Measurements from ENCODE around the gene DZIP1L.
"Not testable (repeated sequence)": the region's sequence is repeated elsewhere in the genome, so short reads cannot be mapped to it uniquely, and the experiment has no call there.

DZIP1L gene, protein sequence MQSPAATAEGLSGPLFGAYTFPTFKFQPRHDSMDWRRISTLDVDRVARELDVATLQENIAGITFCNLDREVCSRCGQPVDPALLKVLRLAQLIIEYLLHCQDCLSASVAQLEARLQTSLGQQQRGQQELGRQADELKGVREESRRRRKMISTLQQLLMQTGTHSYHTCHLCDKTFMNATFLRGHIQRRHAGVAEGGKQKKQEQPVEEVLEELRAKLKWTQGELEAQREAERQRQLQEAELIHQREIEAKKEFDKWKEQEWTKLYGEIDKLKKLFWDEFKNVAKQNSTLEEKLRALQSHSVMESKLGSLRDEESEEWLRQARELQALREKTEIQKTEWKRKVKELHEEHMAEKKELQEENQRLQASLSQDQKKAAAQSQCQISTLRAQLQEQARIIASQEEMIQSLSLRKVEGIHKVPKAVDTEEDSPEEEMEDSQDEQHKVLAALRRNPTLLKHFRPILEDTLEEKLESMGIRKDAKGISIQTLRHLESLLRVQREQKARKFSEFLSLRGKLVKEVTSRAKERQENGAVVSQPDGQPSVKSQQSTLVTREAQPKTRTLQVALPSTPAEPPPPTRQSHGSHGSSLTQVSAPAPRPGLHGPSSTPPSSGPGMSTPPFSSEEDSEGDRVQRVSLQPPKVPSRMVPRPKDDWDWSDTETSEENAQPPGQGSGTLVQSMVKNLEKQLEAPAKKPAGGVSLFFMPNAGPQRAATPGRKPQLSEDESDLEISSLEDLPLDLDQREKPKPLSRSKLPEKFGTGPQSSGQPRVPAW

DNA sequence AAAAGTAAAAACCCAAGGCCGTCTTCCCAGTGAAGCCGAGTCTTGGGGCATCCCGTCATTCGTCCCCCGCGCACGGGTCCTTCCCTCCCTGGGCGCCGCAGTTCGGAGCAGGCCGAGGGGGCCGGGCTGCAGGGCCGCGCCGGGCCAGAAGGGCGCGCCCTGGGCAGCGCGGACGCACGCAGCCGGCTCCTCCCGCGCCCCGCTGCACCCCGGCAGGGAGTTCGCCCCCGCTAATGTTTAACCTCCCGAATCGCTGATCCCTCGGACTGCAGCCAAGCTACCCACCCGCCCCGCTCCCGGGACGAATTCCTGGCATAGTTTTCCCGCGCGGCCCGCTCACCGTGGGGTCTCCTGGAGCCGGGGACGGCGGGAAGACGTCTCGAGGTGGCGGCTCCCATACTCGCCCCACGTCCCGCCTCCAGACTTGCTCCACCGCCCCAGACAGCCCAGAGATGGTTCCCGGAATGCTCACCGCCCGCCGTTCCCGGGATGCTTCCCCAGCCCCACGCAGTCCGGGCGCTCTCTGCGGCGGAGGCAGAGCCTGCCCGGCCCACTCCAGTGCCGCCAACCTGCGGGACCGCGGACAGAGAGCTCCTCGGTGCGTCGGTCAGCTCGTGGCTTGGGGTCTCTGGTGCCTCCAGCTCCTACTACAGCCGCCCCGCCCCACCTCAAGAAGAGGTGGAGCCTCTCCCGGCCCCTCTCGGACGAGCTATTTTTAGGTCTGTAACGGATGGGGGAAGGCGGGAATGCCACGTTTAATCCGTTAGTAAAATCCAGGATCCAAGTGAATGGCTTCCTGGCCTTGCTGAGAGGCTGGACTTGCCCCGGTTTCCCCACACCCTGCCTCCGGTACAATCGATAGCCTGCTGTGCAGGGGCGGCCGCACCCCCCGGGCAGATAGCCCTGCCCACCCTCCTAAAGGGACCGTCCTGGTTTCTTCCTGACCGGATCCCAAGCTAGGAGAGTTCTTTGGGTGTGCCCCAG, at the start of gene DZIP1L:
Gene DZIP1L, minus strand, starts transcription at position 621 of the 984 bp plus-strand sequence. CDS start 11,637 bp downstream, outside the sequence.
- DNase-seq, result peak; percentile 69

DNA sequence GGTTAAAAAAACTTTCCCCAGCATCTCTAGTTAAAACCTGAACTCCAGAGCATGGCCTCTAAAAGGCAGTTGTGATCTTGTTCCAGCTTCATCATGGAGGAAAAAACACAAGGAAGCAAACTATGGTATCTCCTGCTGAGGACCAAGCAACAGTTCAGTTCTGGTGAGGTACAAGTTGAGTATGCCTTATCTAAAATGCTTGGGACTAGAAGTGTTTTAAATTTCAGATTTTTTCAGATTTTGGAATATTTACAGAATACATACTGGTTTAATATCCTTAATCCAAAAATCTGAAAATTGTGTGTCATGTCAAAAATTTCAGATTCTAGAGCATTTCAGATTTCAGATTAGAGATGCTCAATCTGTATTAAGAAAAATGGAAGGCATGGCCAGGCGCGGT, 49.7 kb upstream of the DZIP1L start:
- DNase-seq, result no peak

- no peak for DNase-seq
Observed at GRCh38 chr3:138157743-138158142, 42.3 kb upstream of the DZIP1L start.

- no peak for DNase-seq
Observed at GRCh38 chr3:138154534-138154933, 39.1 kb upstream of the DZIP1L start.

GRCh38 chr3:138148503-138148902, 33.1 kb upstream of the DZIP1L start:
- DNase-seq, result no peak

GRCh38 chr3:138142181-138142580, 26.8 kb upstream of the DZIP1L start:
- DNase-seq, result not testable (repeated sequence)

DNA sequence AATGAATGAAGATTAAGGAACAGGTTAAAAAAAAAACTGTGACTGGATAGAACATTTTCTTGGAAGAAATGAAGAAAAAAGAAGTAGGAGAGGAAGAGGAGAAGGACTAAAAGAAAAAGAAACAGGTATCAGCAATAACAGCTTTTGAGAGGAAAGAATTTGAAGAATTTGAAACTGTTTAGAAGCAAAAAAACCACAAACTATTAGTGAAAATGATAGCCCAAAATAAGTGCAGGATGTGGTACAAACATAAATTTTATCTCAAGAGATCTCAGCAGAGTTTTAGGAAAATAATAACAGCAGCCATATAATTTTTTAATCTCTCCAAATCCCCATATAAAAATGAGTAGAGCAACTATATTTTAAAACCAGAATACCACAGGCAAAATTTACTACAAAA, 25.5 kb upstream of the DZIP1L start:
- no peak for DNase-seq

GRCh38 chr3:138139691-138140090, 24.3 kb upstream of the DZIP1L start:
- no peak for DNase-seq

DNA sequence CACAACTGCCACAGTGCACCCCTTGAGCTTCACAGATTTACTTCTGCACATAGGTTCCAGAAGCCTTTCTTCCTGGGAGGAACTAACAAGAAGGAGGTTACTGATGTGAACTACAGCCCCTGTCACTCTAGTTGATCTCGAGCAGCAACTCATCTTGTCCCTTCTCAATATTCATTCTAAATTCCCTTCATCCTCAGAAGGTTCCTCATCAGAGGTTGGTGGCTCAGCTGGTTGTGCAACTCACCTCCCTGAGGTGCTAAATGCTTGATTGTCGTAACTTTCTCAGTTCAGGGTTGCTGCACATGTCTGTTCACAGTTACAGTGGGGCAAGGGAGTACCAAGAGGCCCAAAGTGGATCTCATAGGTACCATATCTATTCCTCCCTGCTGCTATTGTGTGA, 22.5 kb upstream of the DZIP1L start:
- no peak for DNase-seq

DNA sequence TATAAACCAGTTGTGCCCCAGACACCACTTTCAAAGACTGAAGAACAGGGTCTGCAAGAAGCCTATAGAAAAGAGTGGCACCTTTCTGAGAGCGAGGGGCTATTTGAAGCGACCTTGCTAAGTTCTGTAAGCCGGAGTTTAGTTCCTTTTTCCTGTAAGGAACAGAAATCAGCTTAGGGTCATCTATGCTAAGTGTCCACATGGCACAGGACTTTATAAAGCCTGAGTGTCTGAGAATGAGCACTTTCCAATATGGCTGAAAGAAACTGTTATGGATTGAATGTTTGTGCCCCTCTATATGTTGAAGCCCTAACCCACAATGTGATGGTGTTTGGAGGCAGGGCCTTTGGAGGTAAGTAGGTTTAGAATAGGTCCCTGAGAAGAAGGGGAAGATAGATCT, 20.8 kb upstream of the DZIP1L start:
- DNase-seq, result no peak

DNA sequence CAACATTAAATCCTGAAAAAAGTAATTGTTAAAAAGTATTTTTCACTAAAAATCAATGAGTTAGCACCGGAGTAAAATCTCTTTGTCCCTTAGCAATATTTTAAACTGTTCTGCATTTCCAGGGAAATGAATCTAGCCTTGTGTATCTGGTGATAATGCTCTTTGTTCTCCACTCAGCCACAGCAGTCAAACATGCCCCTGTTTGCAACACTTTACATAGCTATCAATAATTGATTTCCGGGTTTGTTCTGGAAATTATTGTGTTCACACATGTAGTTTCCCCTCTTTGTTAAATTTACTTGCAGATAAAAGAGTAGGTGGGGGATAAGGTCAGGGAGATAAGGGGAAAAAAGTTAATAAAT, 20.4 kb upstream of the DZIP1L start:
- no peak for DNase-seq

GRCh38 chr3:138135146-138135832, 19.9 kb upstream of the DZIP1L start:
- DNase-seq, result no peak

DNA sequence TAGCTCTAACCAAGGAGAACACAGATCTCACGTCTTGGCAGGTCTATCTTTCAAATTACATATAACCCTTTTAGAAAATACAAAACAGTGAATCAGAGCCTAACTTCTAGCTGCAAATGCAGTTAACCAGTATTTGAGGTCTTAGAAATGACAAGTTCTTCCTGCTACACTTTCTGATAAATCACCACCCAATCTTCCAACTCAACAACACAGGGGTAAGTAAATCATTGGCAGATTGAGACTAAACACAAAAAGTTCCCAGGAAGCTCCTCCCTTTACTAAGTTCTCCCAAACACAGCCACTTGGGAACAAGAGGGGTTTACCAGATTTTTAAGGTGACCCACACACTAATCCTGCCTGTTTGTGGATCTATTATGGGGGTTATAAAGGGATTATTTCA, 16.8 kb upstream of the DZIP1L start, which contains the start of gene A4GNT:
Gene A4GNT, minus strand, starts transcription at position 152 of the 400 bp plus-strand sequence. CDS start 1,134 bp downstream, outside the sequence.
- no peak for DNase-seq

DNA sequence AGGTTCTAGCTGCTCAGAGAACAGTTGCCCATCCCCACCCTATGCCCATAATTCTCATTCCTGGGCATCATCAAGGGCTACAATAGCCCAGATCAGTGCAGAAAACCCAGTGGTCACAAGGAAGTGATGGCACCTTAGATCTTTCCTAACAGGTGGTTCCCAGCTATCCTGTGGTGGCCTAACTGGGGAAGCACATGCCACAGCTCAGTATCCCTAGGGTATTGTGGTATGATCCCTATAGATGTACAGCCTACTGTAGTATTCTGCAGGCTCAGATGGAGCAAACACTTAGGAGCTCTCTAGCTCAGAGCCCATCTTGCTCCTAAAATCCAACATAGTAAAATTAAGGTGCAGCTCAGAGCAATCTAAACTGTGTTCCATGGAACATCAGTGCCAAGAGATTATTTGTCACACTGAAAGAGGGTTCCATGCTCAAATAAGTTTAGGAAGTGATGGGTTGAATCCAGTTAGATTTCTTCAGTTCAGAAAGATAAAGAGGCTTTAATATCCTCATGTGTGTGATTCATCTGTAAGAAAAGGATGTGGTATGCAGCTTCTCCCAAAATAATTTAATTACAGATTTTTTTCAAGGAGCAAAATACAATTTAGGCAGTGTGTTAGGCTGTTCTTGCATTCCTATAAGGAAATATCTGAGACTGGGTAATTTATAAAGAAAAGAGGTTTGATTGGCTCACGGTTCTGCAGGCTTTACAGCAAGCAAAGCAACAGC, 12.4 kb upstream of the DZIP1L start:
- no peak for DNase-seq

- no peak for DNase-seq
Observed at GRCh38 chr3:138125548-138126221, 10.3 kb upstream of the DZIP1L start.

GRCh38 chr3:138124706-138125355, 9.4 kb upstream of the DZIP1L start:
- DNase-seq, result no peak

DNA sequence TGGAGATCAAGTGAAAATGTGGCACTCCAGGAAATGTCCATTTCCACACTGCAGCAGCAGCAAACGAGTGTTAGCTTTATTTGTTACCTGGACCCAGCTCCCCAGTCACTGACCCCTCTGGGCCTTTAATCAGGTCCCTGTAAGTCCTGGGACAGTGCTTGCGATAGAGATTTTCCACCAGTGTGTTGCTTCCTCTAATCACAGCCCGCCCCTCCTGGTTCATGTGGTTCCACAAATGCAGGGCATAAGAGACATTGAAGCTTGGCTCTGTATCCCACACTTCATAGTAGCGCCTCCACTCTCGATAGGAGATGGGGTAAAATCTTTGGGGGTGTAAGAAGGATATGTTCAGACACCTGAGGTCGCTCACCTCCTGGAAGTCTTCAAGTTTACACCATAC, 8.8 kb upstream of the DZIP1L start:
- no peak for DNase-seq

- DNase-seq, result no peak
Observed at GRCh38 chr3:138119423-138119766, 4.0 kb upstream of the DZIP1L start.

- DNase-seq, result peak; percentile 83
Observed at GRCh38 chr3:138118612-138119422, 3.4 kb upstream of the DZIP1L start.

All from activated CD8-positive, alpha-beta memory T cell treated with anti-CD3 and anti-CD28 coated beads for 24 hours (primary cell).